ENCODE data around the gene NPHS1. TPM values are rescaled to one million over a fixed set of nuclear protein-coding genes. Genes with fewer than 3 reads are reported as not detected.

NPHS1 gene
- total RNA-seq, 4 donors from 2014 or later = not detected

GRCh38 chr19:35890113-35890650 is 37.9 kb upstream of the NPHS1 start:
- intact Hi-C loops (cut with DNase I) = no loop called here
- 77 to 92% methylated on average over 7 to 8 of the region's 13 CpGs for WGBS, 2 donors
- Histone ChIP-seq H3K9me3 (no peaks in the 10 kb centered on the region), H3K4me1 (no peaks in the 10 kb centered on the region), H3K4me3 (no peak overlapping the region), H3K27ac (no peak overlapping the region), H3K36me3 (peaks cover 11 to 87% (median 39%) of the 10 kb centered on the region in 3 donors), H3K27me3 (no peaks in the 10 kb centered on the region)
- no peak for DNase-seq
- TF ChIP-seq POLR2A (IDR thresholded peaks at IDR 0.05) = no peak

GRCh38 chr19:35889370-35890112 is 37.2 kb upstream of the NPHS1 start:
- WGBS, 2 donors = 88 to 97% methylated on average over 2 to 10 of the region's 18 CpGs
- H3K4me3 ChIP-seq = no peak overlapping the region
- no peaks in the 10 kb centered on the region for H3K4me1 ChIP-seq
- TF ChIP-seq, protein P1, sequence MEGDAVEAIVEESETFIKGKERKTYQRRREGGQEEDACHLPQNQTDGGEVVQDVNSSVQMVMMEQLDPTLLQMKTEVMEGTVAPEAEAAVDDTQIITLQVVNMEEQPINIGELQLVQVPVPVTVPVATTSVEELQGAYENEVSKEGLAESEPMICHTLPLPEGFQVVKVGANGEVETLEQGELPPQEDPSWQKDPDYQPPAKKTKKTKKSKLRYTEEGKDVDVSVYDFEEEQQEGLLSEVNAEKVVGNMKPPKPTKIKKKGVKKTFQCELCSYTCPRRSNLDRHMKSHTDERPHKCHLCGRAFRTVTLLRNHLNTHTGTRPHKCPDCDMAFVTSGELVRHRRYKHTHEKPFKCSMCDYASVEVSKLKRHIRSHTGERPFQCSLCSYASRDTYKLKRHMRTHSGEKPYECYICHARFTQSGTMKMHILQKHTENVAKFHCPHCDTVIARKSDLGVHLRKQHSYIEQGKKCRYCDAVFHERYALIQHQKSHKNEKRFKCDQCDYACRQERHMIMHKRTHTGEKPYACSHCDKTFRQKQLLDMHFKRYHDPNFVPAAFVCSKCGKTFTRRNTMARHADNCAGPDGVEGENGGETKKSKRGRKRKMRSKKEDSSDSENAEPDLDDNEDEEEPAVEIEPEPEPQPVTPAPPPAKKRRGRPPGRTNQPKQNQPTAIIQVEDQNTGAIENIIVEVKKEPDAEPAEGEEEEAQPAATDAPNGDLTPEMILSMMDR (IDR thresholded peaks at IDR 0.05) = no peak
- intact Hi-C loops (cut with DNase I) = no loop called here
- no peaks in the 10 kb centered on the region for H3K27me3 ChIP-seq
- no peaks in the 10 kb centered on the region for H3K9me3 ChIP-seq
- peaks cover 11 to 80% (median 37%) of the 10 kb centered on the region in 3 donors for H3K36me3 ChIP-seq
- no peak overlapping the region for H3K27ac ChIP-seq
- DNase-seq = no peak

- intact Hi-C loops (cut with DNase I) = no loop called here
Observed at GRCh38 chr19:35888398-35888797, 36.1 kb upstream of the NPHS1 start.

GRCh38 chr19:35887197-35887596 is 34.9 kb upstream of the NPHS1 start:
- WGBS, 2 donors = 93 to 96% methylated on average over 3 to 4 of the region's 5 CpGs

More at GRCh38 chr19:35888398-35888797, 36.1 kb upstream of the NPHS1 start:
- Histone ChIP-seq H3K27me3 (no peaks in the 10 kb centered on the region), H3K27ac (no peak overlapping the region), H3K4me3 (no peak overlapping the region), H3K4me1 (no peaks in the 10 kb centered on the region), H3K36me3 (peaks cover 11 to 69% (median 29%) of the 10 kb centered on the region in 3 donors), H3K9me3 (no peaks in the 10 kb centered on the region)
- WGBS, 2 donors = 84 to 93% methylated on average over 8 to 9 of the region's 9 CpGs
- DNase-seq = no peak
- TF ChIP-seq POLR2A (IDR thresholded peaks at IDR 0.05) = no peak
- TF ChIP-seq, protein P1 (IDR thresholded peaks at IDR 0.05) = no peak

DNA sequence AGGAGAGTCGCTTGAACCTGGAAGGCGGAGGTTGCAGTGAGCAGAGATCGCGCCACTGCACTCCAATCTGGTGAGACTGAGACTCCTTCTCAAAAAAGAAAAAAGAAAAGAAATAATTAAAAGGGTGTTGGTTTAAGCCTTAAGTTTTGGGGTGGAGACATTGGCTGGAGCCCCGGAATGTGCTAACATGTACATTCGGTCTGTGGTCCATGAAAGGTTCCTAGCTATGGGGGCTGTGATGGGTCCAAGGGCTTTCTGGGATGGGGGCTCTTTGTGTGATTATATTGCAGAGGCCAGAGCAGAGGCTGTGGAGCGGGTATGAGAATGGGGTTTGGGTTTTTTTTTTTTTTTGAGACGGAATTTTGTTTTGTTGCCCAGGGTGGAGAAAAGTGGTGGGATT is 33.6 kb upstream of the NPHS1 start:
- WGBS, 2 donors = 85 to 86% methylated on average over 8 of the region's 8 CpGs
- Histone ChIP-seq H3K9me3 (no peaks in the 10 kb centered on the region), H3K4me1 (no peaks in the 10 kb centered on the region), H3K27ac (no peak overlapping the region), H3K27me3 (no peaks in the 10 kb centered on the region), H3K4me3 (no peak overlapping the region), H3K36me3 (peaks cover 11 to 44% (median 29%) of the 10 kb centered on the region in 3 donors)
- TF ChIP-seq, protein P1 (IDR thresholded peaks at IDR 0.05) = no peak
- TF ChIP-seq POLR2A (IDR thresholded peaks at IDR 0.05) = no peak
- no peak for DNase-seq
- intact Hi-C loops (cut with DNase I) = no loop called here

More at GRCh38 chr19:35887197-35887596, 34.9 kb upstream of the NPHS1 start:
- no peak for TF ChIP-seq POLR2A (IDR thresholded peaks at IDR 0.05)
- TF ChIP-seq, protein P1 (IDR thresholded peaks at IDR 0.05) = no peak
- H3K9me3 ChIP-seq = no peaks in the 10 kb centered on the region
- H3K27ac ChIP-seq = no peak overlapping the region
- no peaks in the 10 kb centered on the region for H3K27me3 ChIP-seq
- peaks cover 11 to 57% (median 29%) of the 10 kb centered on the region in 3 donors for H3K36me3 ChIP-seq
- H3K4me1 ChIP-seq = no peaks in the 10 kb centered on the region
- H3K4me3 ChIP-seq = no peak overlapping the region
- no peak for DNase-seq
- intact Hi-C loops (cut with DNase I) = no loop called here
